Measurements from ENCODE around the gene RPA3. TPM values are rescaled to one million over a fixed set of nuclear protein-coding genes. Genes with fewer than 3 reads are reported as not detected.

The RPA3 gene
- total RNA-seq, 1 donor from 2014 or later: 128 TPM

DNA sequence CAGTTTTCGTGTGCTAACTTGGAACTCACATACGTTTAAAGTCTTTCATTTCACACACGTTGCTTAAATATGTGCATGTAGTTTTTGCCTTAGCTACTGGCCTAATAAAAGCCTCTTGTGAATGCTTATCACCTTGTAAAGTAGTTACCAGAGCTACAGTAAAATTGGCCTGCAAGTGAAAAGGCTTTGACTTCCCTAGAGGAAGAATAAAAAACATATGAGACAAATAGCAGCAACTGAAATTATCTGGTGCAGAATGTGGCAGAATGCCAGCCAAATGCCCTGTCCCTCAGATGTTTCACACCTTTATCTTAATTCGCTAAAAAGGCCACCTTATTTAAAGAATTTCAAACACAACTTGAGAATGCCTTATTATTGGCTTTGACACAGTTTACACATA lies 28.1 kb upstream of the RPA3 start:
- Mint-ChIP-seq H3K36me3 (no peaks in the 10 kb centered on the region), H3K9me3 (no peaks in the 10 kb centered on the region), H3K4me1 (peaks cover 3% of the 10 kb centered on the region), H3K27ac (no peak overlapping the region), H3K27me3 (ENCODE audit: insufficient read depth, low read depth) (no peaks in the 10 kb centered on the region), H3K4me3 (no peak overlapping the region)
- no peak overlapping the region for H2AFZ ChIP-seq (replicated peaks)
- no peaks in the 10 kb centered on the region for H3K27me3 ChIP-seq
- no peaks in the 10 kb centered on the region for H4K20me1 ChIP-seq (ENCODE audit: low read depth)
- no peak overlapping the region for H3K9ac ChIP-seq
- peaks cover 5% of the 10 kb centered on the region for H3F3A ChIP-seq (ENCODE audit: low read depth)
- H3K36me3 ChIP-seq: no peaks in the 10 kb centered on the region
- H3K4me3 ChIP-seq: no peak overlapping the region
- no peak overlapping the region for H3K27ac ChIP-seq
- TF ChIP-seq EZH2 (IDR thresholded peaks at IDR 0.05) (no peak), EZH2phosphoT487 (IDR thresholded peaks at IDR 0.05) (no peak)
- TF ChIP-seq, protein P1, sequence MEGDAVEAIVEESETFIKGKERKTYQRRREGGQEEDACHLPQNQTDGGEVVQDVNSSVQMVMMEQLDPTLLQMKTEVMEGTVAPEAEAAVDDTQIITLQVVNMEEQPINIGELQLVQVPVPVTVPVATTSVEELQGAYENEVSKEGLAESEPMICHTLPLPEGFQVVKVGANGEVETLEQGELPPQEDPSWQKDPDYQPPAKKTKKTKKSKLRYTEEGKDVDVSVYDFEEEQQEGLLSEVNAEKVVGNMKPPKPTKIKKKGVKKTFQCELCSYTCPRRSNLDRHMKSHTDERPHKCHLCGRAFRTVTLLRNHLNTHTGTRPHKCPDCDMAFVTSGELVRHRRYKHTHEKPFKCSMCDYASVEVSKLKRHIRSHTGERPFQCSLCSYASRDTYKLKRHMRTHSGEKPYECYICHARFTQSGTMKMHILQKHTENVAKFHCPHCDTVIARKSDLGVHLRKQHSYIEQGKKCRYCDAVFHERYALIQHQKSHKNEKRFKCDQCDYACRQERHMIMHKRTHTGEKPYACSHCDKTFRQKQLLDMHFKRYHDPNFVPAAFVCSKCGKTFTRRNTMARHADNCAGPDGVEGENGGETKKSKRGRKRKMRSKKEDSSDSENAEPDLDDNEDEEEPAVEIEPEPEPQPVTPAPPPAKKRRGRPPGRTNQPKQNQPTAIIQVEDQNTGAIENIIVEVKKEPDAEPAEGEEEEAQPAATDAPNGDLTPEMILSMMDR (IDR thresholded peaks at IDR 0.05): no peak
- no peaks in the 10 kb centered on the region for H3K79me2 ChIP-seq (ENCODE audit: low read depth)
- no peak overlapping the region for H3K4me2 ChIP-seq
- no peak for DNase-seq (ENCODE audit: low spot score)
- no peaks in the 10 kb centered on the region for H3K9me3 ChIP-seq (ENCODE audit: low read depth)
- peaks cover 7% of the 10 kb centered on the region for H3K4me1 ChIP-seq

GRCh38 chr7:7745966-7746365 lies 27.6 kb upstream of the RPA3 start:
- DNase-seq (ENCODE audit: low spot score): no peak
- H3K27me3 Mint-ChIP-seq (ENCODE audit: insufficient read depth, low read depth): no peaks in the 10 kb centered on the region
- Histone ChIP-seq H3F3A (ENCODE audit: low read depth) (peaks cover 5% of the 10 kb centered on the region), H3K36me3 (no peaks in the 10 kb centered on the region), H3K79me2 (ENCODE audit: low read depth) (no peaks in the 10 kb centered on the region), H3K27ac (no peak overlapping the region), H3K9me3 (ENCODE audit: low read depth) (no peaks in the 10 kb centered on the region), H2AFZ (replicated peaks) (no peak overlapping the region), H3K4me2 (no peak overlapping the region), H4K20me1 (ENCODE audit: low read depth) (no peaks in the 10 kb centered on the region), H3K4me1 (peaks cover 7% of the 10 kb centered on the region), H3K9ac (no peak overlapping the region), H3K4me3 (no peak overlapping the region), H3K27me3 (no peaks in the 10 kb centered on the region)
- H3K4me3 Mint-ChIP-seq: no peak overlapping the region
- TF ChIP-seq EZH2 (IDR thresholded peaks at IDR 0.05) (no peak), EZH2phosphoT487 (IDR thresholded peaks at IDR 0.05) (no peak)
- TF ChIP-seq, protein P1 (IDR thresholded peaks at IDR 0.05): no peak
- peaks cover 3% of the 10 kb centered on the region for H3K4me1 Mint-ChIP-seq
- H3K9me3 Mint-ChIP-seq: no peaks in the 10 kb centered on the region
- H3K27ac Mint-ChIP-seq: no peak overlapping the region
- no peaks in the 10 kb centered on the region for H3K36me3 Mint-ChIP-seq

DNA sequence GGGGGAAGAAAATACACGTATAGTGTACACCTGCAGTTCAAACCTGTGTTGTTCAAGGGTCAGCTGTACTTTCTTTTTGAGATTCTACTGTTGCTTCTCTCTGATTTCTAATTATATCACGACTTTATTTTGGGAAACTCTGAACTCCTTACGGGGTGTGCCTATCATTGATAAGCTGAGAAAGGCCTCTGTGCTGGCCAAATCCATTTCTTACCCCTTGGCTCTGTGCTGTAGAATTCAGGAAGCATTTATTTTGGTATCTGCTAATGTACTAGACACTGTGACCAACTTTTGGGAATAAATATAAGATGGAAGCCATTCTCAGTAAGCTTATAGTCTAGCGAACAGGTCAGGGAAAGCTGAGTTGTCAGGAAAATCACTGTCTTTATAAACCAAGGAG lies 26.9 kb upstream of the RPA3 start:
- no peaks in the 10 kb centered on the region for H3K9me3 Mint-ChIP-seq
- no peaks in the 10 kb centered on the region for H3K27me3 Mint-ChIP-seq (ENCODE audit: insufficient read depth, low read depth)
- Histone ChIP-seq H3K9me3 (ENCODE audit: low read depth) (no peaks in the 10 kb centered on the region), H2AFZ (replicated peaks) (no peak overlapping the region), H3K4me1 (peaks cover 11% of the 10 kb centered on the region), H3K27me3 (no peaks in the 10 kb centered on the region), H4K20me1 (ENCODE audit: low read depth) (no peaks in the 10 kb centered on the region), H3F3A (ENCODE audit: low read depth) (peaks cover 5% of the 10 kb centered on the region), H3K9ac (no peak overlapping the region), H3K36me3 (no peaks in the 10 kb centered on the region), H3K79me2 (ENCODE audit: low read depth) (no peaks in the 10 kb centered on the region), H3K4me3 (no peak overlapping the region), H3K4me2 (no peak overlapping the region), H3K27ac (no peak overlapping the region)
- H3K4me3 Mint-ChIP-seq: no peak overlapping the region
- DNase-seq (ENCODE audit: low spot score): no peak
- H3K27ac Mint-ChIP-seq: no peak overlapping the region
- peaks cover 3% of the 10 kb centered on the region for H3K4me1 Mint-ChIP-seq
- TF ChIP-seq EZH2phosphoT487 (IDR thresholded peaks at IDR 0.05): no peak
- TF ChIP-seq, protein P1 (IDR thresholded peaks at IDR 0.05): no peak
- no peak for TF ChIP-seq EZH2 (IDR thresholded peaks at IDR 0.05)
- H3K36me3 Mint-ChIP-seq: no peaks in the 10 kb centered on the region

Data from neural progenitor cell (in vitro differentiated cells).